C4-2B (cell line): ENCODE results near the gene MYLK.
A peak's percentile ranks its signal among the peaks of the same experiment; 100 is the strongest.

ENCODE experiments used
- H3K27ac ChIP-seq: fragments of 450-650 bp; 2 replicates; pipeline ENCODE4 v1.5.1; 2017
- ZFX ChIP-seq: fragments of 450-650 bp; IDR thresholded peaks from 2 replicates; pipeline ENCODE4 v1.6.1; 2017
- TF ChIP-seq, protein P1 (sequence below): fragments of 450-650 bp; conservative IDR thresholded peaks from 2 replicates; pipeline ENCODE4 v1.5.1; 2017; ENCODE audit warnings: mild to moderate bottlenecking

The MYLK gene

DNA sequence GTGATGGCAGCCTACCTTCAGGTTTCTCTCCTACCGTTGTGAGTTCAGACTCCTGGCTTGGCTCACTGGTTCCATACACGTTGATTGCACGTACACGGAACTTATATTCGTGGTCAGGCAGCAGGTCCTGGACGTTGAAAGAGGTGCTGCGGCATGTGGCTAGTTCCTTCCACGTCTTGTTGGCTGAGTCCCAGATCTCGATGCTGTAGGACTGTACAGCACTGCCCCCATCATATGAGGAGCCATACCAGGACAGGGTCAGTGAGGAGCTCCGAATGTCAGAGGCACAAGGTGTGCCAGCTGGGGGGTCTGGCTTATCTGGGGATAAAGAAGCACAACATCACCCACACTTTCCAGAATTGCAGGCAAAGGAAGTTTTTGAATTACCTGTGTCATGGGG, 227.0 kb downstream of the MYLK start:
- no peak overlapping the region for H3K27ac ChIP-seq
- TF ChIP-seq ZFX = no peak
- TF ChIP-seq, protein P1, sequence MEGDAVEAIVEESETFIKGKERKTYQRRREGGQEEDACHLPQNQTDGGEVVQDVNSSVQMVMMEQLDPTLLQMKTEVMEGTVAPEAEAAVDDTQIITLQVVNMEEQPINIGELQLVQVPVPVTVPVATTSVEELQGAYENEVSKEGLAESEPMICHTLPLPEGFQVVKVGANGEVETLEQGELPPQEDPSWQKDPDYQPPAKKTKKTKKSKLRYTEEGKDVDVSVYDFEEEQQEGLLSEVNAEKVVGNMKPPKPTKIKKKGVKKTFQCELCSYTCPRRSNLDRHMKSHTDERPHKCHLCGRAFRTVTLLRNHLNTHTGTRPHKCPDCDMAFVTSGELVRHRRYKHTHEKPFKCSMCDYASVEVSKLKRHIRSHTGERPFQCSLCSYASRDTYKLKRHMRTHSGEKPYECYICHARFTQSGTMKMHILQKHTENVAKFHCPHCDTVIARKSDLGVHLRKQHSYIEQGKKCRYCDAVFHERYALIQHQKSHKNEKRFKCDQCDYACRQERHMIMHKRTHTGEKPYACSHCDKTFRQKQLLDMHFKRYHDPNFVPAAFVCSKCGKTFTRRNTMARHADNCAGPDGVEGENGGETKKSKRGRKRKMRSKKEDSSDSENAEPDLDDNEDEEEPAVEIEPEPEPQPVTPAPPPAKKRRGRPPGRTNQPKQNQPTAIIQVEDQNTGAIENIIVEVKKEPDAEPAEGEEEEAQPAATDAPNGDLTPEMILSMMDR = no peak

DNA sequence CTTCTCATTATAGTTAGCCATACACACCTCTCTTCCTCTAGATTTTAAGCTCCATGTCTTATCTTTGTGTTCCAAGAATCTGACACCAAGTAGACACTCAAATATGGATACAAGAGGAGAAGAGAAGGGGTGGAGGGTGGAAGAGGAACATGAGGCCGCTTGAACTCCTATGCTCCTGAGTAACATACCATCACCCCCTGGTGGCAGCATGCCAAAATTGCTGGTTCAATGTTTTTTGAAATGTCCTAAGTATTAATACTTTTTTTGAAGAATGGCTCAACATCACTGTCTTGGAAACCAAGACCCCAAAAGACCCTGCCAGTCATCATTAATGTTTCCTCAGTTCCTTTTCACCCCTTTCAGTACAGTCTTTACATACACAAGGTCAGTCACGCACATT, 227.4 kb downstream of the MYLK start:
- TF ChIP-seq, protein P1 = no peak; the same call in 1 of the 2 replicates
- no peak for TF ChIP-seq ZFX
- no peak overlapping the region for H3K27ac ChIP-seq

DNA sequence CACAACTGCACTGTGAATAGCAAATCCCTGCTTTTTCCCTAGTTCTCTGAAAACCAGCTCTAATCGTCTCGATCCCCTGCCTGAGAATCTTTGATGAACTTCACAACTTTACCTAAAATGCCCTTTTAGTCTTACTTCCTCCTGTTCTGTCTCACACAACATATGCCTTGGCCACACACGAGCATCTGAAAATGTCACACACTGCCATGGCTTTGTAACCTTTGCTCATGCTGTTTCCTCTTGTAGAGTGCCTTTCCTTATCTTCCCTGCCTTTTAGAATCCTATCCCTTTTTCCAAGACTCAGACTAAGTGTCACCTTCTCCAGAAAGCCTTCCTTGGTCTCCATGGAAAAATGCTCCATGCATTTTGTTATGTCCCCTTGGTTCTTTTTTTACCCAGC, 227.9 kb downstream of the MYLK start:
- TF ChIP-seq, protein P1 = no peak
- no peak for TF ChIP-seq ZFX
- no peak overlapping the region for H3K27ac ChIP-seq

DNA sequence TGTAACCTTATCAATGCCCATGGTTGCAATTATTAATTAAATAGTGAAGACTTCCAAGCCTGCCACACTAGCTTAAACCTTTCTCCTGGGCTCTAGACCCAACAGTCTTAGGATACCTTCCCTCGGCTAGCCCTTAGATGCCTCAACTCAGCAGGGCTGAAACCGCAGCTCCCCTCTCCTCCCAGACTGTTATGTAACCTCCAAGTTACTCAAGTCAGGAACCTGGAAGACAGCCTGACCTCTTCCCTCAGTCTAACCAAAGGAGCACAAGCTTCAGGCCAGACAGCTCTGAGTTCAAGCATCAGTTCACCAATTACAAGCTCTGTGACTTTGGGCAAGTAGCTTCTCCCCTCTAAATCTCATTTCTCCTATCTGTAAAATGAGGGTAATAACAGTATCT, 228.7 kb downstream of the MYLK start:
- no peak overlapping the region for H3K27ac ChIP-seq
- TF ChIP-seq, protein P1 = no peak
- TF ChIP-seq ZFX = no peak

DNA sequence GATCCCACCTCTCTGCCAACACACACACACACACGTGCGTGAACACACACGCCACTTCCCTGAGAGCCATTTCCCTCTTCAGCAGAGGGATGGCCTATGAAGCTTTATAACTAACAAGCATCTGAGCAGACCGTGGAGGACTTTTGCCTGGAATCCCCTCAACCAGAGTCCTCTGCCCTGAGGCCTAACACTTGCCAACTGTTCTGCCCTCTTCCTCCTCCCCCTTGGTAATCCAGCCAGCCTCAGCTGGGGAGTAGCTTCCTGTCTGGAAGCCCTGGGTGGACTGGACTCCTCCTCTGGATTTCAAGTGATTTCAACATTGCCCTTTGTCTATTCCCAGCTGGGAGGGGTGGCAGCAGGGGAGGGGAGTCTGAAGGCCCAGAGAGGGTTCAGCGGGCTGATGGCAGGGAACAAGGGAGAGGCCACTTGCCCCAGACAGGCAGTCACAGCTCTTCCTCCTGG, 230.9 kb downstream of the MYLK start:
- TF ChIP-seq, protein P1 = no peak
- TF ChIP-seq ZFX = no peak
- H3K27ac ChIP-seq = no peak overlapping the region

DNA sequence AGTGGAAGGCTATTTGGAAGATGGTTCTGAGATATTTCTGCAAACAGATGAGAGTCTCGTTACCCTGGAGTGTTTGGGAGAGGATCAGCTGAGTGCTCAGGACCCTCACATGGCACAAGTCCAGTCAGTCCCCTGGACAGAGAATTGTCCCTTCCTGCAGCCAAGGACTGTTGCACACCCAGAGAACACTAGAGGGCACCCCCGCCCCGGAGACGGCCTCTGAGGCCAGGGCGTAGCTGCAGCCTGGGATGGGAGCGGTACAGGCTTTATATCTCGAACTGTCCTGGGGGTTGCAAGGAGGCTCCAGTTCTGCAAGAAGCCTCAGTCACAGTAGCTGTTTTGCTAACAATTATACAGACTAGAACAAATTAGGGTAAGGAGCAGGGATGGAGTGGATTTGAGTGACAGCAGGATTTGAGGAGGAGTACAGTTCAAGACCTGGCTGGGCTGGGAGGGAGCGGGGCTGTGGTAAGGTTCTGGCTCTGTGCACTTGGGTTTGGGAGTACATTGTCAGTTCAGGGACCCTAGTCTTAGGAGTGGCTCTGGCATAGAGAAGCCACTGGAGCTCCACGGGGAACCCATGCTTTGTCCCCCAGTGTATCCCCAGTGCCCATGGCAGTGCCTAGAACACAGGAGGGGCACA, 231.7 kb downstream of the MYLK start:
- no peak for TF ChIP-seq ZFX
- TF ChIP-seq, protein P1 = peak; percentile 99
- no peak overlapping the region for H3K27ac ChIP-seq

DNA sequence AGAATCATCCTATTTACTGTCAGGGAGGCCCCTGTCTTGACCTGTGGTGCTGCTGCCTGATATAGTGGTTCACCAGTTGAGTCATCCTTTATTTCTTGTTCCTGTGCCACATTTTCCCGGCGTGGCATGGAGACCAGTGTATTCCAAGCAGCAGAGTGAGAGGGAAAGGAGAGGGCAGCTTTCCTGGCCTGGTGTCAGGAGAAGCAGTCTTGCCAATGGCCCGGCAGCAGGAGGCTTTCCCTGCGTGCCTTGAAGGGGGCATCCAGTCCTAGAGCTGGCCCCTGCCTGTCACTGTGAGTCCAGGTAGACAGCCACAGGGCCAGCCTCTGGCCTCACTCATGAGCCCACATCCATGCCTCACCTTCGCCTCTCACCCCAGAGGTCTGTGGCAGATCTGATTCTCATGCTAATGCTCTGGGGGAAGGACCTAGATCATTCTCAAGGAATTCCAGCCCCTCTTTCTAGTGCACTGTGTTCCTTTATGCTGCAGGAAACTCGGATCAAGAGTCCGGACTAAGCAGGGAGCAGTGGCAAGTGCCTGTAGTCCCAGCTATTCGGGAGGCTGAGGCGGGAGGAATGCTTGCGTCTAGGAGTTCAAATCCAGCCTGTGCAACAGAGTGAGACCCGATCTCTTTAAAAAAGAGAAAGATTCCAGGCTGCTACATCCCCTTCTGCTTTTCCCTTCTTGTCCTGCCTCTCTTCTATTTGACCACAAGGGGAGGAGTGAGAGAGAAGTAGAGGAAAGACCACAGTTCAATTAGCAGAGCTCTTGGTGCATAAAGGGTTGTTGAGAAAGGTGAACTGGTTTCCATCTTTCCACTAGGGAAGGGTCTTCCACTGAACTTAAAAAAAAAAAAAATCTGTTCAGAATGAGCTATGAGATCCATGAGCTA, 232.4 kb downstream of the MYLK start:
- TF ChIP-seq ZFX = no peak
- TF ChIP-seq, protein P1 = no peak

More for the DNA sequence above, 232.4 kb downstream of the MYLK start:
- H3K27ac ChIP-seq = no peak overlapping the region
